Ovary (tissue), 9 donors: ENCODE measurements around the gene ZNF500. TPM values are rescaled to one million over a fixed set of nuclear protein-coding genes. Genes with fewer than 3 reads are reported as not detected.

ENCODE experiments used
- DNase-seq, 5 donors: peaks; one replicate each; pipeline ENCODE4 v3.0.0-alpha.2; 2019 to 2020
- H3K27ac ChIP-seq, 2 donors: fragments of 200-600 bp; one replicate each; pipeline versions ENCODE4 v1.5.1 to v1.8.0; 2019 to 2022
- H3K27me3 ChIP-seq: fragments of 200-600 bp; one replicate; pipeline ENCODE4 v1.8.0; 2022
- H3K36me3 ChIP-seq: fragments of 200-600 bp; sonication (generic); one replicate; pipeline ENCODE4 v1.5.1; 2019
- H3K4me1 ChIP-seq: one replicate; pipeline ENCODE4 v1.8.1; 2013; ENCODE audit warnings: mild to moderate bottlenecking, moderate library complexity; ENCODE audit not compliant: insufficient read depth
- H3K4me3 ChIP-seq: fragments of 200-600 bp; sonication (generic); one replicate; pipeline ENCODE4 v1.5.1; 2017
- H3K9me3 ChIP-seq, 2 donors: fragments of 200-600 bp in 1 of 2; sonication (generic) in 1 of 2; one replicate each; pipeline versions ENCODE4 v1.5.1 to v1.8.1; 2013 to 2019; ENCODE audit warnings: mild to moderate bottlenecking in 1 of 2, moderate library complexity in 1 of 2
- CTCF ChIP-seq, 3 donors: fragments of 450-650 bp in 2 of 3; fragments of 200-600 bp in 1 of 3; IDR thresholded peaks; one replicate each; pipeline versions ENCODE4 v1.5.1 to v1.8.0; 2016 to 2022; ENCODE audit warnings: antibody characterized with exemption in 3 of 3, mild to moderate bottlenecking in 1 of 3
- EP300 ChIP-seq: sonication (generic); formaldehyde crosslinking; IDR thresholded peaks from one replicate; pipeline ENCODE4 v1.6.1; 2017; ENCODE audit warnings: antibody characterized with exemption
- POLR2A ChIP-seq: fragments of 450-650 bp; IDR thresholded peaks from one replicate; pipeline ENCODE4 v1.6.1; 2017; ENCODE audit warnings: antibody characterized with exemption, mild to moderate bottlenecking, moderate library complexity
- WGBS, 3 donors: extraction: QIAGEN DNeasy Blood & Tissue Kit in 1 of 3; methylation state at CpG; one replicate each; pipeline versions ENCODE4 v1.1.5 to v1.1.7; 2013 to 2017; 5-methylcytosine and 5-hydroxymethylcytosine counted together
- intact Hi-C, 4 donors: fragments of 100-400 bp; cut with DNase I; formaldehyde crosslinking; loops; one replicate each; pipeline versions ENCODE4 v1.11.0 to v1.15.1; 2022 to 2023
- polyA plus RNA-seq, 2 donors: library from polyadenylated mRNA; stranded (reverse); fragments of 200-250 nt in 1 of 2; fragments of 350-450 nt in 1 of 2; fragmentation: Illumina TruSeq in 1 of 2; extraction: RNeasy Lipid Tissue Mini Kit (QIAGEN cat#74804) in 1 of 2; gene quantifications; one replicate each; pipeline ENCODE4 v1.2.3, GENCODE V29; 2013 to 2014
- total RNA-seq, 7 donors: library from RNA; depleted of rRNA in 2 of 7; stranded (reverse); fragments of >200 nt in 2 of 7; fragmentation: NEBNext Ultra II Directional in 3 of 7; extraction: Animal tissue kit (Norgen Biotek cat#: 25700) in 3 of 7; gene quantifications; one replicate each; pipeline versions ENCODE4 v1.1.0 to v1.2.4, GENCODE V29; 2016 to 2023
- donor health status: DM: no; HTN: no; CAD: no; lungs with moderate emphysema.
- donor health status: DM: no; HTN: no; CAD: no.
- donor health status: Bipolar disorder and iron deficiency.
- donor health status: DM: yes; HTN: yes; CAD: no.
- donor health status: DM: no; HTN: no; CAD: no.
- donor health status: DM: yes; HTN: yes; CAD: no.

The ZNF500 gene
- total and polyA plus RNA-seq, 9 donors = 4.7 to 27.7 (median 22.1) TPM

- intact Hi-C loops = loop anchor here in 1 of 4 donors (10.0 kb wide), 1 partner anchor 242 kb away; no protein-coding TSS in a partner anchor
- TF ChIP-seq CTCF (IDR thresholded peaks at IDR 0.05) (no peak), EP300 (no peak), POLR2A (no peak)
- H3K27ac ChIP-seq = peak overlapping the region in 1 of 2 donors; percentile 49
- no peaks in the 10 kb centered on the region for H3K9me3 ChIP-seq
- H3K36me3 ChIP-seq = no peaks in the 10 kb centered on the region
- H3K4me1 ChIP-seq = peaks cover 11% of the 10 kb centered on the region
- no peak overlapping the region for H3K4me3 ChIP-seq
- H3K27me3 ChIP-seq = no peaks in the 10 kb centered on the region
- 28 to 39% (median 34%) methylated on average over 15 of the region's 15 CpGs for WGBS, 3 donors
- DNase-seq = peak in 4 of 5 donors; percentile 53 to 75 (median 63)
These were observed 19.9 kb downstream of the ZNF500 start for GRCh38 chr16:4746991-4747574.

- WGBS, 3 donors = 78 to 85% (median 78%) methylated on average over 8 of the region's 8 CpGs
- H3K27me3 ChIP-seq = no peaks in the 10 kb centered on the region
- TF ChIP-seq CTCF (IDR thresholded peaks at IDR 0.05) = no peak
- TF ChIP-seq EP300 = no peak
- TF ChIP-seq POLR2A = no peak
- no peak for DNase-seq
- H3K9me3 ChIP-seq = no peaks in the 10 kb centered on the region
- peak overlapping the region in 1 of 2 donors; percentile 49 for H3K27ac ChIP-seq
- no peaks in the 10 kb centered on the region for H3K36me3 ChIP-seq
- intact Hi-C loops = loop anchor here in 1 of 4 donors (10.0 kb wide), 1 partner anchor 241 kb away; no protein-coding TSS in a partner anchor
- H3K4me3 ChIP-seq = no peak overlapping the region
- H3K4me1 ChIP-seq = peaks cover 11% of the 10 kb centered on the region
These were observed 20.7 kb downstream of the ZNF500 start for GRCh38 chr16:4746215-4746614.

- DNase-seq = no peak
- Histone ChIP-seq H3K4me1 (peaks cover 11% of the 10 kb centered on the region), H3K36me3 (no peaks in the 10 kb centered on the region), H3K27ac (no peak overlapping the region), H3K4me3 (no peak overlapping the region), H3K27me3 (no peaks in the 10 kb centered on the region), H3K9me3 (no peaks in the 10 kb centered on the region)
- intact Hi-C loops = loop anchor here in 1 of 4 donors (10.0 kb wide), 1 partner anchor 240 kb away; no protein-coding TSS in a partner anchor
- TF ChIP-seq POLR2A (no peak), EP300 (no peak), CTCF (IDR thresholded peaks at IDR 0.05) (no peak)
- 63 to 72% (median 70%) methylated on average over 3 of the region's 3 CpGs for WGBS, 3 donors
These were observed 21.7 kb downstream of the ZNF500 start for GRCh38 chr16:4745274-4745569.

GRCh38 chr16:4744555-4745273, 22.2 kb downstream of the ZNF500 start:
- Histone ChIP-seq H3K4me3 (no peak overlapping the region), H3K27ac (no peak overlapping the region), H3K4me1 (peaks cover 11% of the 10 kb centered on the region), H3K36me3 (no peaks in the 10 kb centered on the region), H3K27me3 (no peaks in the 10 kb centered on the region), H3K9me3 (no peaks in the 10 kb centered on the region)
- WGBS, 3 donors = 61 to 84% (median 72%) methylated on average over 13 of the region's 13 CpGs
- intact Hi-C loops = loop anchor here in 1 of 4 donors (10.0 kb wide), 1 partner anchor 240 kb away; no protein-coding TSS in a partner anchor
- TF ChIP-seq EP300 (no peak), CTCF (IDR thresholded peaks at IDR 0.05) (no peak), POLR2A (no peak)
- DNase-seq = no peak
